Adrenal gland (tissue), 12 donors: ENCODE measurements around the gene KATNB1. TPM values are rescaled to one million over a fixed set of nuclear protein-coding genes. Genes with fewer than 3 reads are reported as not detected.

ENCODE experiments used
- DNase-seq, 7 donors: peaks; one replicate each; pipeline ENCODE4 v3.0.0-alpha.2; 2019 to 2020
- H3K27ac ChIP-seq, 5 donors: fragments of 200-600 bp; sonication (generic) in 4 of 5; 1 replicate in 3 of 5; 2 replicates in 2 of 5; pipeline versions ENCODE4 v1.5.1 to v1.8.0; 2016 to 2020; ENCODE audit warnings: mild to moderate bottlenecking in 1 of 5
- H3K27me3 ChIP-seq: fragments of 200-600 bp; 2 replicates; pipeline ENCODE4 v1.8.0; 2021
- H3K36me3 ChIP-seq, 2 donors: fragments of 200-600 bp; replicated peaks in 1 of 2; 1 replicate in 1 of 2; 2 replicates in 1 of 2; pipeline versions ENCODE4 v1.5.1 to v1.8.0; 2018 to 2022
- H3K4me1 ChIP-seq, 2 donors: fragments of 200-600 bp; replicated peaks in 1 of 2; 1 replicate in 1 of 2; 2 replicates in 1 of 2; pipeline versions ENCODE4 v1.5.1 to v1.8.0; 2018 to 2021
- H3K4me3 ChIP-seq, 4 donors: fragments of 200-600 bp; sonication (generic) in 3 of 4; one replicate each; pipeline ENCODE4 v1.5.1; 2016 to 2018
- H3K9me3 ChIP-seq, 3 donors: fragments of 200-600 bp; sonication (generic) in 1 of 3; replicated peaks in 1 of 3; 1 replicate in 2 of 3; 2 replicates in 1 of 3; pipeline versions ENCODE4 v1.5.1 to v1.8.0; 2016 to 2021
- CTCF ChIP-seq, 6 experiments: fragments of 450-650 bp in 4 of 6; fragments of 200-600 bp in 2 of 6; sonication (generic) in 1 of 6; IDR thresholded peaks; 1 replicate in 5 of 6; 2 replicates in 1 of 6; pipeline versions ENCODE4 v1.5.1 to v1.8.0; 2016 to 2021; ENCODE audit warnings: antibody characterized with exemption in 6 of 6, mild to moderate bottlenecking in 2 of 6, moderate library complexity in 1 of 6
- POLR2A ChIP-seq, 2 donors: fragments of 450-650 bp; IDR thresholded peaks; one replicate each; pipeline ENCODE4 v1.6.1; 2017; ENCODE audit warnings: antibody characterized with exemption in 2 of 2, mild to moderate bottlenecking in 2 of 2, moderate library complexity in 1 of 2
- WGBS, 4 donors: extraction: QIAGEN DNeasy Blood & Tissue Kit in 2 of 4; methylation state at CpG; one replicate each; pipeline versions ENCODE4 v1.1.5 to v1.1.7; 2013 to 2017; 5-methylcytosine and 5-hydroxymethylcytosine counted together
- intact Hi-C, 2 donors: fragments of 100-400 bp; cut with DNase I; formaldehyde crosslinking; loops; one replicate each; pipeline versions ENCODE4 v1.14.1 to v1.15.0; 2022 to 2023
- polyA plus RNA-seq, 3 donors: library from polyadenylated mRNA; stranded (reverse); fragments of 200-250 nt in 2 of 3; fragments of 350-450 nt in 1 of 3; fragmentation: Illumina TruSeq in 1 of 3; extraction: RNeasy Lipid Tissue Mini Kit (QIAGEN cat#74804) in 1 of 3; gene quantifications; one replicate each; pipeline ENCODE4 v1.2.3, GENCODE V29; 2013 to 2014
- total RNA-seq, 9 donors: library from RNA; depleted of rRNA in 4 of 9; stranded (reverse); fragments of >200 nt in 4 of 9; fragments of 120-200 nt in 1 of 9; fragmentation: NEBNext Ultra II Directional in 1 of 9; extraction: Animal tissue kit (Norgen Biotek cat#: 25700) in 1 of 9; gene quantifications; one replicate each; pipeline versions ENCODE4 v1.1.0 to v1.2.4, GENCODE V29; 2013 to 2023
- donor health status: healthy with polysubstance abuse.
- donor health status: Bipolar disorder and iron deficiency.
- donor health status: DM: yes; HTN: yes; CAD: no.
- donor health status: DM: no; HTN: no; CAD: no.
- donor health status: DM: no; HTN: no; CAD: no.
- donor health status: DM: yes; HTN: yes; CAD: no.

KATNB1 gene
- total and polyA plus RNA-seq, 12 donors: 12.9 to 85.6 (median 21.0) TPM

DNA sequence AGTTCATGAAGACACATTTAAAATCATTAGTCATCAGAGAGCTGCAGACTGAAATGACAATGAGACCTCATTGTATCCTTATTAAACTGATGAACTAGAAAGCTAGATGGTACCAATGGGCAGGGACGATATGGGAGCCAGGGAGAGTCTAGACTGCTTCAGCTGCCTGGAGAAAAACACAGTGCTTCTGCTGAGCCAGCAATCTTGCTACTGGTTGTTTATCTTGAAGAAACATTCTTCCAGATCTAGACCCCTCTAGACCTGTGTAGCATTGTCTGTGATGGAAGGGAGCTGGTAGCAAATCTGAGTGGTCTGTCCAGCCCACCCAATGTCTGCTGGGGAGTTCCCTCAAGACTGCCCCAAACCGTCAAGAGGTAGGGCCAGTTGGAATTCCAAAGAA, 42.9 kb upstream of the KATNB1 start:
- WGBS, 4 donors: 20 to 72% (median 55%) methylated on average over 2 of the region's 2 CpGs; no CpG with 5 or more reads in 1 of the 4 donors
- no peaks in the 10 kb centered on the region for H3K9me3 ChIP-seq
- no peak overlapping the region for H3K27ac ChIP-seq
- H3K27me3 ChIP-seq: peaks cover 16% of the 10 kb centered on the region
- no peaks in the 10 kb centered on the region for H3K4me1 ChIP-seq
- H3K36me3 ChIP-seq: no peaks in the 10 kb centered on the region
- H3K4me3 ChIP-seq: no peak overlapping the region
- intact Hi-C loops: no loop called here
- no peak for DNase-seq
- no peak for TF ChIP-seq POLR2A (IDR thresholded peaks at IDR 0.05)
- TF ChIP-seq CTCF (IDR thresholded peaks at IDR 0.05): no peak

GRCh38 chr16:57693550-57693949, 42.0 kb upstream of the KATNB1 start:
- intact Hi-C loops: no loop called here
- Histone ChIP-seq H3K36me3 (no peaks in the 10 kb centered on the region), H3K4me1 (no peaks in the 10 kb centered on the region), H3K27ac (no peak overlapping the region), H3K4me3 (no peak overlapping the region), H3K27me3 (peaks cover 16% of the 10 kb centered on the region), H3K9me3 (no peaks in the 10 kb centered on the region)
- DNase-seq: no peak
- no peak for TF ChIP-seq POLR2A (IDR thresholded peaks at IDR 0.05)
- TF ChIP-seq CTCF (IDR thresholded peaks at IDR 0.05): no peak
- WGBS, 4 donors: 68 to 87% (median 77%) methylated on average over 3 to 4 of the region's 4 CpGs; no CpG with 5 or more reads in 1 of the 4 donors

DNA sequence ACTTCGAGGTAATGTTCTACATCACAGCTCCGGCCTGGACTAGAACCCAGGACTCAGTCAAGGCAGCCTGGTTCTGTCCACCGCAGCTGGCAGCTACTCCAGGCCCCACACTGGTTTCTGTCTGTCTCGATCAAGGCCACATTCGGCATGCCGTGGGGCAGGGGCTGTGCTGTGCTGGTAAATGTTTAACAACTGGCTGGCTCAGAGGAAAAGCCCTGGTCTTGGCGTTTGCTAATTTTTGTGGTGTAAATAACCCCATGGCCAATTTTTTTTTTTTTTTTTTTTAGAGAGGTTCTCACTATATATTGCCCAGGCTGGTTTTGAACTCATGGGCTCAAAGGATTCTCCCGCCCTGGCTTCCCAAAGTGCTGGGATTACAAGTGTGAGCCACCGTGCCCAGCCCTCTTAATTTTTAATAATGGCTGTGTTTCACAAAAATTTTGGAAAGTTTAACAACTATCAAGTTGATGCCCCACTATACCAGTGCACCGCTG, 41.3 kb upstream of the KATNB1 start:
- H3K27me3 ChIP-seq: peaks cover 13% of the 10 kb centered on the region
- TF ChIP-seq CTCF (IDR thresholded peaks at IDR 0.05) (no peak), POLR2A (IDR thresholded peaks at IDR 0.05) (no peak)
- H3K27ac ChIP-seq: no peak overlapping the region
- intact Hi-C loops: no loop called here
- no peak for DNase-seq
- 41 to 53% (median 46%) methylated on average over 10 of the region's 10 CpGs for WGBS, 4 donors
- no peak overlapping the region for H3K4me3 ChIP-seq
- no peaks in the 10 kb centered on the region for H3K36me3 ChIP-seq
- no peaks in the 10 kb centered on the region for H3K4me1 ChIP-seq
- H3K9me3 ChIP-seq: no peaks in the 10 kb centered on the region

- intact Hi-C loops: no loop called here
- peaks cover 10% of the 10 kb centered on the region for H3K27me3 ChIP-seq
- H3K36me3 ChIP-seq: no peaks in the 10 kb centered on the region
- H3K9me3 ChIP-seq: no peaks in the 10 kb centered on the region
- TF ChIP-seq POLR2A (IDR thresholded peaks at IDR 0.05): no peak
- no peak for TF ChIP-seq CTCF (IDR thresholded peaks at IDR 0.05)
- no peaks in the 10 kb centered on the region for H3K4me1 ChIP-seq
- no peak within 1 kb of the TSS for H3K4me3 ChIP-seq
- H3K27ac ChIP-seq: no peak within 1 kb of the TSS
- DNase-seq: peak; percentile 33 to 65 (median 46)
- WGBS, 4 donors: 22 to 38% (median 34%) methylated on average over 8 of the region's 8 CpGs
These were observed 40.6 kb upstream of the KATNB1 start, which contains the start of gene DRC7 for GRCh38 chr16:57694725-57695679. DRC7 (plus strand) TSS chr16:57694806; CDS start chr16:57697950, 3,144 bp downstream.
